GM21723 (cell line): ENCODE data around the gene SYNPR.
"Not testable (repeated sequence)": the region's sequence is repeated elsewhere in the genome, so short reads cannot be mapped to it uniquely, and the experiment has no call there.

Experiments used
- ATAC-seq: cut with Tn5 transposase; IDR thresholded peaks from one replicate; pipeline ENCODE4 v1.9.1; 2021; ENCODE audit warnings: mild to moderate bottlenecking, moderate library complexity; ENCODE audit not compliant: unreplicated experiment

The SYNPR gene

GRCh38 chr3:63278171-63279004, at the start of gene SYNPR:
Gene SYNPR (plus strand): TSS chr3:63278308.
- ATAC-seq, result no peak

- peak; percentile 90 for ATAC-seq
Measured at GRCh38 chr3:63228677-63229076, 49.4 kb upstream of the SYNPR start.

GRCh38 chr3:63230146-63230545, 48.0 kb upstream of the SYNPR start:
- ATAC-seq, result no peak

- no peak for ATAC-seq
Measured at GRCh38 chr3:63231643-63232042, 46.5 kb upstream of the SYNPR start.

- ATAC-seq, result no peak
Measured at GRCh38 chr3:63232764-63233396, 45.2 kb upstream of the SYNPR start.

- no peak for ATAC-seq
Measured at GRCh38 chr3:63240381-63240902, 37.7 kb upstream of the SYNPR start.

GRCh38 chr3:63242124-63242523, 36.0 kb upstream of the SYNPR start:
- no peak for ATAC-seq

- ATAC-seq, result no peak
Measured at GRCh38 chr3:63244486-63244885, 33.6 kb upstream of the SYNPR start.

- ATAC-seq, result no peak
Measured at GRCh38 chr3:63245726-63246241, 32.3 kb upstream of the SYNPR start.

GRCh38 chr3:63248015-63248414, 30.1 kb upstream of the SYNPR start:
- no peak for ATAC-seq

- ATAC-seq, result no peak
Measured at GRCh38 chr3:63251499-63251898, 26.6 kb upstream of the SYNPR start.

- ATAC-seq, result not testable (repeated sequence)
Measured at GRCh38 chr3:63255819-63256218, 22.3 kb upstream of the SYNPR start.

- no peak for ATAC-seq
Measured at GRCh38 chr3:63264716-63265115, 13.4 kb upstream of the SYNPR start.

- ATAC-seq, result no peak
Measured at GRCh38 chr3:63274359-63274758, 3.7 kb upstream of the SYNPR start.

- ATAC-seq, result no peak
Measured at GRCh38 chr3:63279005-63279841, 1.1 kb downstream of the SYNPR start.

GRCh38 chr3:63287610-63288009, 9.5 kb downstream of the SYNPR start:
- no peak for ATAC-seq

GRCh38 chr3:63290686-63291085, 12.6 kb downstream of the SYNPR start:
- no peak for ATAC-seq

GRCh38 chr3:63294332-63294731, 16.2 kb downstream of the SYNPR start:
- no peak for ATAC-seq

GRCh38 chr3:63295356-63295755, 17.2 kb downstream of the SYNPR start:
- no peak for ATAC-seq

GRCh38 chr3:63295806-63296205, 17.7 kb downstream of the SYNPR start:
- ATAC-seq, result no peak

- no peak for ATAC-seq
Measured at GRCh38 chr3:63296249-63296648, 18.1 kb downstream of the SYNPR start.
